HG03103 (cell line): ENCODE results near the gene RPS6KA5.
"Not testable (repeated sequence)": the region's sequence is repeated elsewhere in the genome, so short reads cannot be mapped to it uniquely, and the experiment has no call there.

Experiments used
- ATAC-seq: cut with Tn5 transposase; IDR thresholded peaks from one replicate; pipeline ENCODE4 v1.9.1; 2021; ENCODE audit warnings: low read depth; ENCODE audit not compliant: unreplicated experiment

RPS6KA5 gene

GRCh38 chr14:91068642-91069041 is 8.2 kb upstream of the RPS6KA5 start:
- ATAC-seq = no peak

GRCh38 chr14:91067186-91067585 is 6.7 kb upstream of the RPS6KA5 start:
- no peak for ATAC-seq

- ATAC-seq = no peak
Measured at GRCh38 chr14:91065266-91065665, 4.8 kb upstream of the RPS6KA5 start.

GRCh38 chr14:91063119-91063518 is 2.7 kb upstream of the RPS6KA5 start:
- no peak for ATAC-seq

GRCh38 chr14:91062600-91062999 is 2.2 kb upstream of the RPS6KA5 start:
- no peak for ATAC-seq

- no peak for ATAC-seq
Measured at GRCh38 chr14:91061056-91061887, 831 bp upstream of the RPS6KA5 start.

- peak; percentile 19 for ATAC-seq
Measured at GRCh38 chr14:91059576-91060350, 678 bp downstream of the RPS6KA5 start.

GRCh38 chr14:91058042-91058581 is 2.3 kb downstream of the RPS6KA5 start:
- ATAC-seq = no peak

- ATAC-seq = no peak
Measured at GRCh38 chr14:91056361-91056760, 4.1 kb downstream of the RPS6KA5 start.

- no peak for ATAC-seq
Measured at GRCh38 chr14:91055016-91055415, 5.4 kb downstream of the RPS6KA5 start.

GRCh38 chr14:91048676-91049075 is 11.8 kb downstream of the RPS6KA5 start:
- ATAC-seq = no peak

- no peak for ATAC-seq
Measured at GRCh38 chr14:91048265-91048664, 12.2 kb downstream of the RPS6KA5 start.

GRCh38 chr14:91047174-91047753 is 13.2 kb downstream of the RPS6KA5 start:
- no peak for ATAC-seq

- no peak for ATAC-seq
Measured at GRCh38 chr14:91046488-91047072, 13.9 kb downstream of the RPS6KA5 start.

- ATAC-seq = no peak
Measured at GRCh38 chr14:91041450-91041849, 19.0 kb downstream of the RPS6KA5 start.

- ATAC-seq = no peak
Measured at GRCh38 chr14:91040545-91040944, 19.9 kb downstream of the RPS6KA5 start.

GRCh38 chr14:91038439-91038838 is 22.0 kb downstream of the RPS6KA5 start:
- no peak for ATAC-seq

GRCh38 chr14:91036741-91037469 is 23.5 kb downstream of the RPS6KA5 start:
- ATAC-seq = no peak

GRCh38 chr14:91035855-91036254 is 24.6 kb downstream of the RPS6KA5 start:
- no peak for ATAC-seq

GRCh38 chr14:91034379-91034778 is 26.1 kb downstream of the RPS6KA5 start:
- not testable (repeated sequence) for ATAC-seq
